PC-9 (cell line): ENCODE results near the gene HAGH.

Experiments
- CTCF ChIP-seq: fragments of 200-600 bp; sonication (generic); conservative IDR thresholded peaks from 2 replicates; pipeline ENCODE4 v1.6.1; 2017; ENCODE audit warnings: mixed run types, antibody characterized with exemption, mild to moderate bottlenecking, moderate library complexity
- EZH2 ChIP-seq: fragments of 200-600 bp; sonication (generic); IDR thresholded peaks from 2 replicates; pipeline ENCODE4 v1.8.0; 2017; ENCODE audit warnings: antibody characterized with exemption, low read depth

- TF ChIP-seq CTCF (no peak), EZH2 (no peak)
Observed at GRCh38 chr16:1758923-1759322, 67.7 kb downstream of the HAGH start.
